ENCODE data around the gene FOCAD. TPM values are rescaled to one million over a fixed set of nuclear protein-coding genes. Genes with fewer than 3 reads are reported as not detected.
A peak's percentile ranks its signal among the peaks of the same experiment; 100 is the strongest.

Gene FOCAD
- total and polyA plus RNA-seq, 3 experiments from 2014 or later, result 16.1 to 25.9 (median 24.8) TPM

DNA sequence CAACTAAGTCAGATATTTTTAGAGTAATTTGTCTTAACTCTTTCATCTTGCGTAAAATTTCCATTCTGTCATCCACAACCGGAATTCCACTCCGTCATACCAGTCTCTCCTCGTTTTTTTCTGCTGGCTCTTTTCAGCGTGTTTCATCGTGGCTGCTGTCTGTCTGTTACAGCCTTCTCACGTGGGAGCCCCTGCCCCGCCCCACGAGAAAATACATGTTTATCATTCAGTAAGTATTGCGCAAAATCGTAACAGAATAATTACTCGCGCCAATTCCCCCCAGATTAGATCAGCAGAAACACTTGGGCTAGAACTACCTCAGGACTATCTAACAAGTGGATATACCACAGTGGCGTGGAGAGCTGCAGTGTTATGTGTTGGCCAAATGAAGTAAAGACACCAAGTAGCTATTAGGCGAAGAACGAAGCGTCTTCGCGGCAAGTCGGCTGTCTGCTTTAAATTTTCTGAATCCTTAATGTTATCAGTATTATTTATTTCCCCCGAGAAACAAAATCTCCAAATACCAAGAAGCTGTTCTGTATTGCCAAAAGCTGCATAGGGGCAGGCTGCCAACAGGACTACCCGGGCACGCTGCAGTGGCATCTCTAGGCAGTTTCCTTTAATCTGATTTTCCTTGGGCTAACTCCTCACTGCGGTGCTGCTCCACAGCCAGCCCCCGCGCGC lies 566 bp upstream of the FOCAD start:
- Histone ChIP-seq H3K27ac (ENCODE audit: low read depth, low read length) (peak overlapping the region; percentile 34), H3K36me3 (ENCODE audit: insufficient read depth, low read length) (no peaks in the 10 kb centered on the region), H3K9me3 (ENCODE audit: low read length) (no peaks in the 10 kb centered on the region), H3K4me3 (ENCODE audit: low read length) (peak overlapping the region; percentile 93), H3K27me3 (ENCODE audit: insufficient read depth, low read length, poor library complexity, severe bottlenecking) (no peaks in the 10 kb centered on the region), H3K4me1 (ENCODE audit: insufficient read depth, low read length) (peaks cover 11% of the 10 kb centered on the region)
- DNase-seq, result peak in 3 of 5 donors; percentile 8 to 59 (median 31)
- ChIA-PET CTCF (interaction anchor here (1.0 to 1.9 kb wide), 6 partner anchors 11 to 65 kb away, joined by 3 to 8 read pairs (median 4); partner anchors contain the start of gene MLLT3), POLR2A (interaction anchor here (1.3 to 2.3 kb wide), 4 partner anchors 10 to 61 kb away, joined by 4 to 27 read pairs (median 8); partner anchors contain the start of gene MLLT3)
- no peaks in the 10 kb centered on the region for H3K27me3 Mint-ChIP-seq
- H3K9me3 Mint-ChIP-seq, result no peaks in the 10 kb centered on the region
- H3K27ac Mint-ChIP-seq, result peak overlapping the region; percentile 6 to 97 (median 86)
- peaks cover 0 to 5% (median 0%) of the 10 kb centered on the region in 3 donors for H3K36me3 Mint-ChIP-seq
- peak overlapping the region; percentile 87 to 97 (median 95) for H3K4me3 Mint-ChIP-seq
- peaks cover 17 to 25% (median 20%) of the 10 kb centered on the region in 3 donors for H3K4me1 Mint-ChIP-seq

DNA sequence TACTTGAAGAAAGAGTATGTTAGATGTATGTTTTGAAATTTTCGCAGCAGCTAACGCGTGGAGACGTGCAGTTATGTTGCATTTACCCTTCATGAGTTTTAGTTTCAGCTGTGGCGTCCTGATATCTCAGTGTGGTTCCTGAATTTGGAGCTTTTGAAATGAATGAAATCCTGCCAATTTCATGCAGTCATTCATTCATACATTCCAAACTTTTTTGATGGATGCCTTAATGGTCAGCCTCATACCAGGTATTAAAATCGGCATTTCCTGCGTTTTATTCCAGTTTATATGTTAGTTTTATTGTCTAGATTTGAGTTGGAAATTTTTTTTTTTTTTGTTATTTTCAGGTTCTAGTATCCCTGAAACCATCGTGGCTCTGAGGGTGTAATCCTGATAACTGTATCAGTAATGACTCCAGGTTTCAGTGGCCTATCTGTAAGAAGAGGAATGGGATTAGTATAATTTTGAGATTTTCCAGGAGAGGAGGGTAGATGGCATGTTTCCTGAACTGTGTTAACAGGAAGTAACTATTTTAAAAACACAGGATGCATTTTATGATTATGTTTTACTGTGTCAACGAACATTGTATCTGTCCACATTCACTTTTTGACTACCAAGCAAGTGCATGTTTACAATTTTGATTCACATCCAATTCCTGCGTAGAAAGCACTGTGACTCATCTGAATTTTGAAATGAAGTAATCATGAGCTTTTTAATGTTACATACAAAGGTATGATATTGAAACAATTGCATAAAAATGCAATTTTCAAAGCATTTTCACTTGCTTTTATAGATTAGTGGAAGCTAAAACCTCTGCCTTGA lies 1.0 kb downstream of the FOCAD start:
- POLR2A ChIA-PET, result interaction anchor here (0.7 to 2.3 kb wide), 4 partner anchors 27 to 268 kb away, joined by 6 to 27 read pairs (median 8); partner anchors contain the start of gene MLLT3
- Mint-ChIP-seq H3K9me3 (no peaks in the 10 kb centered on the region), H3K27ac (peak overlapping the region; percentile 51 to 92 (median 89)), H3K4me3 (peak overlapping the region; percentile 87 to 97 (median 95)), H3K4me1 (peaks cover 17 to 25% (median 20%) of the 10 kb centered on the region in 3 donors), H3K27me3 (no peaks in the 10 kb centered on the region), H3K36me3 (peaks cover 0 to 5% (median 0%) of the 10 kb centered on the region in 3 donors)
- no peaks in the 10 kb centered on the region for H3K27me3 ChIP-seq (ENCODE audit: insufficient read depth, low read length, poor library complexity, severe bottlenecking)
- DNase-seq, result no peak
- H3K27ac ChIP-seq (ENCODE audit: low read depth, low read length), result peak overlapping the region; percentile 62
- CTCF ChIA-PET, result interaction anchor here (1.4 to 1.9 kb wide), 4 partner anchors 20 to 256 kb away, joined by 3 to 6 read pairs (median 4); partner anchors contain the start of gene MLLT3
- no peaks in the 10 kb centered on the region for H3K9me3 ChIP-seq (ENCODE audit: low read length)
- H3K4me1 ChIP-seq (ENCODE audit: insufficient read depth, low read length), result peaks cover 11% of the 10 kb centered on the region
- peak overlapping the region; percentile 93 for H3K4me3 ChIP-seq (ENCODE audit: low read length)
- no peaks in the 10 kb centered on the region for H3K36me3 ChIP-seq (ENCODE audit: insufficient read depth, low read length)

DNA sequence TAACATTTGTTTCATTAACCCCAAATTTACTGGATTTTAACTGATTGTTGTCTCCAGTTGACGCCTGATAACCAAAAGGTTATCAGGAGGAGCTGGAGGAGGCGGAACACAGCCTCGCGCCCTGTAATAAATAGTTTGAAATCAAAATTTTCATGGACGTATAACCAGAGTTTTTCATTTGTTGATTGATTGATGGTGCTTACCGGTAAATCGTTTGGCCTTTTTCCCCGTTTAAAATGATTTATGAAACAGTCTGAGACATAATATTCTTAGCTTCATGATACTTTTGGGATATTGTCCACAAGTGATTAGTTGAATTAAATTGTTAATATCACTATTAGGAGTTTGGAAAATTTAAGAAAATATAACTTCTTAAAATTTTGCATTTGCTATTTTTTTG lies 1.7 kb downstream of the FOCAD start:
- Mint-ChIP-seq H3K27me3 (no peaks in the 10 kb centered on the region), H3K27ac (no peak overlapping the region), H3K9me3 (no peaks in the 10 kb centered on the region), H3K4me3 (peak overlapping the region in 1 of 7 donors; percentile 87), H3K4me1 (peaks cover 17 to 25% (median 20%) of the 10 kb centered on the region in 3 donors), H3K36me3 (peaks cover 0 to 5% (median 0%) of the 10 kb centered on the region in 3 donors)
- Histone ChIP-seq H3K9me3 (ENCODE audit: low read length) (no peaks in the 10 kb centered on the region), H3K4me1 (ENCODE audit: insufficient read depth, low read length) (peaks cover 11% of the 10 kb centered on the region), H3K4me3 (ENCODE audit: low read length) (no peak overlapping the region), H3K36me3 (ENCODE audit: insufficient read depth, low read length) (no peaks in the 10 kb centered on the region), H3K27me3 (ENCODE audit: insufficient read depth, low read length, poor library complexity, severe bottlenecking) (no peaks in the 10 kb centered on the region), H3K27ac (ENCODE audit: low read depth, low read length) (no peak overlapping the region)
- ChIA-PET CTCF (interaction anchor here (1.8 kb wide), 1 partner anchor 255 kb away, joined by 4 read pairs; no protein-coding TSS in a partner anchor), POLR2A (no interaction called here)
- no peak for DNase-seq

DNA sequence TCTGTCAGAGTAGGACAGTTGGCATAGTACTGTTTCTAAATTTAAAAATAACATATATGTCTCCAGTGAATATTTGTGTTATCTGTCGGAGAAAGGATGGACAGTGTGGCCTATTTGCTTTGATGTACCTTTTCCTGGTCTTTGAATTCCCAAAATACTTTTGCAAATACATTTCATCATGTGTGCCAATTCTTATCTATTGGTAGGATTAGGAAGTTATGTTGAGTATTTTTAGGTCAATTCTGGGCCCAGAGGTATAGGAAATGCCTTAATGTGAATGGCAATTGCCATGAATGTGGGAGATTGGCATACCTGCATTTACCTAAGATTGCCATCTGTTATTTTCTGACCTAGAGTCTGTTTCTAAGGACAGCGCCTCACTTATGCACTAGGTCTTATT lies 5.8 kb downstream of the FOCAD start:
- H3K27me3 Mint-ChIP-seq, result no peaks in the 10 kb centered on the region
- no peak overlapping the region for H3K4me3 Mint-ChIP-seq
- H3K9me3 Mint-ChIP-seq, result no peaks in the 10 kb centered on the region
- POLR2A ChIA-PET, result no interaction called here
- H3K36me3 Mint-ChIP-seq, result peaks cover 0 to 7% (median 1%) of the 10 kb centered on the region in 3 donors
- DNase-seq, result no peak
- Histone ChIP-seq H3K36me3 (ENCODE audit: insufficient read depth, low read length) (no peaks in the 10 kb centered on the region), H3K9me3 (ENCODE audit: low read length) (no peaks in the 10 kb centered on the region), H3K4me3 (ENCODE audit: low read length) (no peak overlapping the region), H3K4me1 (ENCODE audit: insufficient read depth, low read length) (peaks cover 10% of the 10 kb centered on the region), H3K27ac (ENCODE audit: low read depth, low read length) (no peak overlapping the region), H3K27me3 (ENCODE audit: insufficient read depth, low read length, poor library complexity, severe bottlenecking) (no peaks in the 10 kb centered on the region)
- peaks cover 9 to 20% (median 16%) of the 10 kb centered on the region in 3 donors for H3K4me1 Mint-ChIP-seq
- no peak overlapping the region for H3K27ac Mint-ChIP-seq
- CTCF ChIA-PET, result interaction anchor here (0.8 kb wide), 1 partner anchor 11 kb away, joined by 3 read pairs; no protein-coding TSS in a partner anchor

DNA sequence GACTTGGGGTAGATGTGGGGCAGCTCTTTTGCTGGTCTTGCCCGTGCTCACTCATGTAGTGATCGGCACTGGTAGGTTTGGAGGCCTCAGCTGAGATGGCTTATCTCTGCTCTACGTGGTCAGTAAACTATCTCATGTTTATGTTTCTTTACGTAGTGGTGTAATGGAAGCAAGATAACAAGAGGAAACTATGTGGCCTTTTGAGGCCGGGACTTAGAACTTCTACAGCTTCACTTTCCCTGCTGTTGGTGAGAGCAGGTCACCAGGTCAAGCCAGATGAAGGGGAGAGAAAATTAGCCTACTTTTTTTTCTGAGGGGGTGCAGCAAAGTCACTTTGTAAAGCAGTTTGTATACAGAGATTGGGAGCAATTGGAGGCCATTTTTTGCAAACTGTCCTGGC lies 8.5 kb downstream of the FOCAD start:
- H3K27me3 Mint-ChIP-seq, result no peaks in the 10 kb centered on the region
- Histone ChIP-seq H3K4me3 (ENCODE audit: low read length) (no peak overlapping the region), H3K27ac (ENCODE audit: low read depth, low read length) (no peak overlapping the region), H3K4me1 (ENCODE audit: insufficient read depth, low read length) (no peaks in the 10 kb centered on the region), H3K27me3 (ENCODE audit: insufficient read depth, low read length, poor library complexity, severe bottlenecking) (no peaks in the 10 kb centered on the region), H3K9me3 (ENCODE audit: low read length) (no peaks in the 10 kb centered on the region), H3K36me3 (ENCODE audit: insufficient read depth, low read length) (no peaks in the 10 kb centered on the region)
- H3K36me3 Mint-ChIP-seq, result peaks cover 0 to 10% (median 0%) of the 10 kb centered on the region in 3 donors
- ChIA-PET CTCF (no interaction called here), POLR2A (no interaction called here)
- DNase-seq, result no peak
- H3K27ac Mint-ChIP-seq, result no peak overlapping the region
- H3K4me3 Mint-ChIP-seq, result no peak overlapping the region
- H3K9me3 Mint-ChIP-seq, result no peaks in the 10 kb centered on the region
- peaks cover 0 to 18% (median 11%) of the 10 kb centered on the region in 3 donors for H3K4me1 Mint-ChIP-seq

DNA sequence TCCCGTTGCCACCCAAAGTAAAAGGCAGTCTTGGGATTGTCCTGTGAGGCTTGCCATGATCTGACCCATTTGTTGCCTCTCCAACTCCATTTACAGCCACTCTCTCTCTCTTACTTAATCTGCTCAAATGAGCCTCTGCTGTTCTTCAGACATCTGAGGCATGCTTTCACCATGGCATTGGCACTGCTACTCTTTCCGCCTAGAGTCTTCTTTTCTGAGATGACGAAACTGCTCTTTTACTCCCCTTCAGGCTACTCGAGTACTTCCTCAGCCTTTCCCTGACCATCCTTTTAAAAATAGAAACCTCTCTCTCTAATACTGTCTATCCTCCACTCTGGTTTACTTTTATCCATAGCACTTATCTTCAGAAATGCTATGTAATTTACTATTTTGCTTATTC lies 9.0 kb downstream of the FOCAD start:
- no peak for DNase-seq
- no peaks in the 10 kb centered on the region for H3K27me3 ChIP-seq (ENCODE audit: insufficient read depth, low read length, poor library complexity, severe bottlenecking)
- H3K27ac ChIP-seq (ENCODE audit: low read depth, low read length), result no peak overlapping the region
- H3K4me1 ChIP-seq (ENCODE audit: insufficient read depth, low read length), result no peaks in the 10 kb centered on the region
- CTCF ChIA-PET, result no interaction called here
- H3K36me3 ChIP-seq (ENCODE audit: insufficient read depth, low read length), result no peaks in the 10 kb centered on the region
- no peak overlapping the region for H3K4me3 ChIP-seq (ENCODE audit: low read length)
- no peak overlapping the region for H3K27ac Mint-ChIP-seq
- H3K27me3 Mint-ChIP-seq, result no peaks in the 10 kb centered on the region
- no peak overlapping the region for H3K4me3 Mint-ChIP-seq
- no peaks in the 10 kb centered on the region for H3K9me3 ChIP-seq (ENCODE audit: low read length)
- H3K36me3 Mint-ChIP-seq, result peaks cover 0 to 10% (median 0%) of the 10 kb centered on the region in 3 donors
- H3K4me1 Mint-ChIP-seq, result peaks cover 0 to 18% (median 11%) of the 10 kb centered on the region in 3 donors
- H3K9me3 Mint-ChIP-seq, result no peaks in the 10 kb centered on the region
- POLR2A ChIA-PET, result no interaction called here

DNA sequence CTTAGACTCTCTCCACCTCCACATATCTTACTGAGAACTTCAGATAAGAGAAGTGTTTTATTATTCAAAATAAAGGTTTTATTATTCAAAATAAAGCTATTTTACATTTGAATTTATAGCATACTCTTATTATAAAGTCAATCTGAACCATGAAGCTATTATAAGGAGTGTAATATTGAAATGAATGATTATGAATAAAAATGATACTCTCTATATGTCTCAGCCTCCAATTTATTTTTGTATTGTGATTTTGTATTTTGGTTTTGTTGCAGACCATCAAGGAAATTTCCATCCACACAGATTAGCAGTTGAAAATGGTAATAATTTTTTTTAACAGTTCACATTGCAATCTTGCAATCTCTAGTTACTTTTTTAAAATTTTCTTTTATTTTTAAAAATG lies 10.2 kb downstream of the FOCAD start:
- Histone ChIP-seq H3K27ac (ENCODE audit: low read depth, low read length) (no peak overlapping the region), H3K4me1 (ENCODE audit: insufficient read depth, low read length) (no peaks in the 10 kb centered on the region), H3K27me3 (ENCODE audit: insufficient read depth, low read length, poor library complexity, severe bottlenecking) (no peaks in the 10 kb centered on the region), H3K4me3 (ENCODE audit: low read length) (no peak overlapping the region), H3K36me3 (ENCODE audit: insufficient read depth, low read length) (no peaks in the 10 kb centered on the region), H3K9me3 (ENCODE audit: low read length) (no peaks in the 10 kb centered on the region)
- ChIA-PET CTCF (no interaction called here), POLR2A (no interaction called here)
- Mint-ChIP-seq H3K9me3 (no peaks in the 10 kb centered on the region), H3K36me3 (peaks cover 0 to 10% (median 0%) of the 10 kb centered on the region in 3 donors), H3K4me3 (no peak overlapping the region), H3K27ac (no peak overlapping the region), H3K27me3 (no peaks in the 10 kb centered on the region), H3K4me1 (peaks cover 6 to 23% (median 16%) of the 10 kb centered on the region in 3 donors)
- no peak for DNase-seq

Measured in CD8-positive, alpha-beta memory T cell (primary cell).